WTC11 (cell line): ENCODE measurements around the gene TACR1.

Source experiments
- ATF3 ChIP-seq: sonication (generic); formaldehyde crosslinking; conservative IDR thresholded peaks from 2 replicates; pipeline ENCODE4 v1.8.1; 2022; ENCODE audit warnings: mild to moderate bottlenecking, missing genetic modification reagents
- CBFB ChIP-seq: sonication (generic); formaldehyde crosslinking; IDR thresholded peaks from 2 replicates; pipeline ENCODE4 v1.8.1; 2022; ENCODE audit warnings: mild to moderate bottlenecking, low read depth, missing genetic modification reagents
- CTCF ChIP-seq: fragments of 200-600 bp; IDR thresholded peaks from 2 replicates; pipeline ENCODE4 v1.8.0; 2022; ENCODE audit warnings: antibody characterized with exemption
- FOXP1 ChIP-seq: sonication (generic); formaldehyde crosslinking; IDR thresholded peaks from 2 replicates; pipeline ENCODE4 v1.8.0; 2022; ENCODE audit warnings: missing genetic modification reagents, mild to moderate bottlenecking, moderate library complexity, borderline replicate concordance
- MLX ChIP-seq: sonication (generic); formaldehyde crosslinking; IDR thresholded peaks from 2 replicates; pipeline ENCODE4 v1.8.1; 2023; ENCODE audit warnings: mild to moderate bottlenecking, missing genetic modification reagents, moderate library complexity
- RELA ChIP-seq: sonication (generic); formaldehyde crosslinking; IDR thresholded peaks from 2 replicates; pipeline ENCODE4 v1.8.1; 2022; ENCODE audit warnings: missing genetic modification reagents, mild to moderate bottlenecking, borderline replicate concordance
- SP1 ChIP-seq: sonication (generic); formaldehyde crosslinking; conservative IDR thresholded peaks from 2 replicates; pipeline ENCODE4 v1.8.1; 2022; ENCODE audit warnings: missing genetic modification reagents

GRCh38 chr2:75076088-75076487 is 123.2 kb downstream of the TACR1 start:
- TF ChIP-seq CTCF (no peak), CBFB (CRISPR knock-in tag) (no peak), RELA (CRISPR knock-in tag) (no peak), FOXP1 (CRISPR knock-in tag) (no peak), ATF3 (CRISPR knock-in tag) (no peak), MLX (CRISPR knock-in tag) (no peak), SP1 (CRISPR knock-in tag) (no peak)
